Measurements from ENCODE around the gene EFCC1. TPM values are rescaled to one million over a fixed set of nuclear protein-coding genes. Genes with fewer than 3 reads are reported as not detected.
"Not testable (repeated sequence)": the region's sequence is repeated elsewhere in the genome, so short reads cannot be mapped to it uniquely, and the experiment has no call there.

Gene EFCC1
- total RNA-seq, 2 experiments from 2014 or later, result 0.14 to 0.23 TPM

- H3K4me3 Mint-ChIP-seq, result no peak overlapping the region
These were observed 69.2 kb downstream of the EFCC1 start for GRCh38 chr3:129070086-129070885.

GRCh38 chr3:129077222-129077621, 76.1 kb downstream of the EFCC1 start:
- no peak for DNase-seq
- no peaks in the 10 kb centered on the region for H3K36me3 Mint-ChIP-seq
- peaks cover 6% of the 10 kb centered on the region for H3K4me1 Mint-ChIP-seq
- H3K27ac Mint-ChIP-seq, result no peak overlapping the region
- H3K4me3 Mint-ChIP-seq, result no peak overlapping the region
- no peak for ATAC-seq (ENCODE audit: low read depth)
- H3K27me3 Mint-ChIP-seq, result no peaks in the 10 kb centered on the region
- POLR2A ChIA-PET, result no interaction called here
- no peaks in the 10 kb centered on the region for H3K9me3 Mint-ChIP-seq

More at GRCh38 chr3:129070086-129070885, 69.2 kb downstream of the EFCC1 start:
- Mint-ChIP-seq H3K4me1 (peaks cover 15% of the 10 kb centered on the region), H3K27me3 (peaks cover 3% of the 10 kb centered on the region), H3K27ac (no peak overlapping the region), H3K9me3 (no peaks in the 10 kb centered on the region), H3K36me3 (peaks cover 4% of the 10 kb centered on the region)
- DNase-seq (no peak), ATAC-seq (ENCODE audit: low read depth) (no peak)
- POLR2A ChIA-PET, result interaction anchor here (1.2 to 3.7 kb wide), 2 partner anchors 19 to 50 kb away, joined by 5 to 46 read pairs; partner anchors contain the start of gene RAB43

DNA sequence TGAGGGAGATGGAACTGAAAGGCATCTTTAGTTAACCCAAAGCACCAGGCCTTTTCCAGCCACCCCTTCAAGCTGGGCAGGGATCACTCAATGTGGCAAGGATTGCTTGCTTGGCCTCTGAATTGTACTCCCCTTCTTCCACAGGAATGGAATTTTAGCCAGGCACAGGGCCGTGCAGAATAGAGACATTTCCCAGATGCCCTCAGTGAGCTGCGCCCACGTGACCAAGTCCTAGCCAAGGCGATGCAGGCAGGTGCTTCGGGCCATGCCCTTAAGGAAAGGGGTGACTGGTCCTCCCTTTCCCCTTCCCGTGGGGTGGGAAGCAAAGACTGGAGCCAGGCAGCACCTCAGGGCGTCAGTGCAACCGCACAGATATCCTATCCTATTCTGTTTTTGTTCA, 77.4 kb downstream of the EFCC1 start:
- Mint-ChIP-seq H3K9me3 (no peaks in the 10 kb centered on the region), H3K4me3 (no peak overlapping the region), H3K27me3 (no peaks in the 10 kb centered on the region), H3K36me3 (no peaks in the 10 kb centered on the region), H3K27ac (no peak overlapping the region), H3K4me1 (peaks cover 9% of the 10 kb centered on the region)
- no peak for DNase-seq
- POLR2A ChIA-PET, result interaction anchor here (0.7 kb wide), 1 partner anchor 53 kb away, joined by 4 read pairs; no protein-coding TSS in a partner anchor
- ATAC-seq (ENCODE audit: low read depth), result no peak

DNA sequence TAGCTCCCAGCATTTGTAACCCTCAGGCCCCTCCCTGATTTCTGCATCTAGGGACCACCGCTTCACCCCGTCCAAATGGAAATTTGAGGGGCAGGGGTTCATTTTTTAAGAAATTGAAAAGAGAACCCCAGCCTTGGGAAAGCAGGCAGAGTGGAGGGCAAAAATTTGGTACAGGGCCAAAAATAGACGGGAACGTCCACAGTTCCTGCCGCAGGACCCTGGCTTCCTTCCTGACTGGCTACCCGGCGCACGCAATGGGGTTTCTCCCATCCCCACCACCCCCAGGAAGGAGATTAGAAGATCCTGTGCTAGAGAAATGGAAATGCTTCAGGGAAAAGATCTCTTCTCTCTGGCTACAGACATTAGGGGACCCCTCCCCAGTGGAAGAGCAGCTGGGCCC, 80.4 kb downstream of the EFCC1 start:
- ATAC-seq (ENCODE audit: low read depth), result no peak
- Mint-ChIP-seq H3K27ac (no peak overlapping the region), H3K4me1 (peaks cover 12% of the 10 kb centered on the region), H3K27me3 (no peaks in the 10 kb centered on the region), H3K4me3 (no peak overlapping the region), H3K36me3 (peaks cover 4% of the 10 kb centered on the region), H3K9me3 (no peaks in the 10 kb centered on the region)
- no peak for DNase-seq
- POLR2A ChIA-PET, result no interaction called here

DNA sequence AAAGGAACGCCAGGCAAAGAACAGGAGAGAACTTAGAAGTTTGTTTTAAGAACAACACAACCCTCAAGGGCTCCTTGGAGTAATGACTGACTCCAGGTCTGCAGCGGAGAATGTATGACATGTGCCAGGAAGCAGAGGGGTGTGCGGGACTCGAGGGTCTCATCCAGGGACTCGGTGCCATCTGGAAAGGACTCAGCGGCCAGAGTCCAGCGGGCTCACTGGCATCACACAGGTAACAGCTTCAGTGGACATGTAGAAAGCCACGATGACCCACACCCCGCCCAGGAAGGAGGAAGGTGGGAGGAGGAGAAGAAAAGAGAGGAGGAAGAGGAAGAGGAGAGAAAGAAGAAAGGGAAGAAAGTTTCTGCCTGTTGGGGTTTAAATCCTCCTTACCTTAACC, 80.9 kb downstream of the EFCC1 start:
- Mint-ChIP-seq H3K4me1 (peaks cover 12% of the 10 kb centered on the region), H3K27ac (no peak overlapping the region), H3K9me3 (no peaks in the 10 kb centered on the region), H3K4me3 (no peak overlapping the region), H3K27me3 (no peaks in the 10 kb centered on the region), H3K36me3 (peaks cover 4% of the 10 kb centered on the region)
- DNase-seq (no peak), ATAC-seq (ENCODE audit: low read depth) (no peak)
- POLR2A ChIA-PET, result no interaction called here

DNA sequence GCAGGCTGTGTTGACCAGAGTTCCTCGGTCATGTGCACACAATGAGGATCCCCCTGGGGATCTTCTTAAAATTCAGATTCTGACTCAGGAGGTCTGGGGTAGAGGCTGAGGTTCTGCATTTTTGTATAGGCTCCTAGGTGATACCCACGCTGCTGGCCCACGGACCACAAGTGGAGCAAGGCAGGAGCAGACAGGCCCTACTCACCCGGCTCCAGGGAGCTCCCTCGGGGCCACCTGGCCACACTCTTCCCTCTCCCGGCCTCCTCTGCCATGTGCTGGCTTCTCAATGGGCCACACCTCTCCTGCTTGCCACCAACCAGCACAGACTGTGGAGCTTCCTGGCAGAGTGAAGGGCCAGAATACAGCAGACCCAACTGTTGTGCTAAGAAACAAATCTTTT, 83.4 kb downstream of the EFCC1 start:
- H3K27ac Mint-ChIP-seq, result no peak overlapping the region

GRCh38 chr3:129085165-129085715, 84.1 kb downstream of the EFCC1 start:
- Mint-ChIP-seq H3K4me3 (no peak overlapping the region), H3K27me3 (no peaks in the 10 kb centered on the region), H3K36me3 (peaks cover 4% of the 10 kb centered on the region), H3K9me3 (no peaks in the 10 kb centered on the region), H3K4me1 (peaks cover 12% of the 10 kb centered on the region), H3K27ac (peak overlapping the region; percentile 56)
- POLR2A ChIA-PET, result interaction anchor here (0.5 to 1.3 kb wide), 2 partner anchors 35 to 214 kb away, joined by 4 to 6 read pairs; no protein-coding TSS in a partner anchor
- ATAC-seq (ENCODE audit: low read depth) (no peak), DNase-seq (no peak)

More for the DNA sequence above, 83.4 kb downstream of the EFCC1 start:
- DNase-seq, result no peak
- Mint-ChIP-seq H3K9me3 (no peaks in the 10 kb centered on the region), H3K4me3 (no peak overlapping the region), H3K36me3 (peaks cover 4% of the 10 kb centered on the region), H3K4me1 (peaks cover 12% of the 10 kb centered on the region), H3K27me3 (no peaks in the 10 kb centered on the region)
- no peak for ATAC-seq (ENCODE audit: low read depth)
- POLR2A ChIA-PET, result interaction anchor here (1.3 kb wide), 1 partner anchor 36 kb away, joined by 6 read pairs; no protein-coding TSS in a partner anchor

DNA sequence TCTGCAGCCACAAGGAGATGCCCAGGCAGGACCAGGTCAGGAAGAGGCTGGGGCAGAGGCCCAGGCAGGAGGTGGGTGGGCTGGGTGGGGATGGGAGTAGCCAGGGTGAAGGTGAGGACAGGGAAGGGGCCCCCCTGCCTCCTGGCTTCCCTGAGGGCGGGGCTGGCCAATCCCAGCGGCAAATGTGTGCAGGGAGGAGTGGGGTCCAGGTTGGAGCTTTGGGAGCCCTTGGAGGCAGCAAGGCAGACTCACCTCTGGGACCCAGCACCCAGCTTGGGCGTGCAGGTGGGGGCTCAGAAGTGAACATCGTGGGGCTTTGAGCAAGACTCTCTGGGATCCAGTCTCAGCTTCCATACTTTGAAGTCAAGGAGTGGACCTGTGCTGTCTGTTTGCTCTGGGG, 84.7 kb downstream of the EFCC1 start:
- no peak overlapping the region for H3K4me3 Mint-ChIP-seq
- DNase-seq (no peak), ATAC-seq (ENCODE audit: low read depth) (no peak)
- POLR2A ChIA-PET, result no interaction called here
- H3K27me3 Mint-ChIP-seq, result no peaks in the 10 kb centered on the region
- H3K36me3 Mint-ChIP-seq, result peaks cover 4% of the 10 kb centered on the region
- peaks cover 12% of the 10 kb centered on the region for H3K4me1 Mint-ChIP-seq
- H3K9me3 Mint-ChIP-seq, result no peaks in the 10 kb centered on the region
- peak overlapping the region; percentile 56 for H3K27ac Mint-ChIP-seq

DNA sequence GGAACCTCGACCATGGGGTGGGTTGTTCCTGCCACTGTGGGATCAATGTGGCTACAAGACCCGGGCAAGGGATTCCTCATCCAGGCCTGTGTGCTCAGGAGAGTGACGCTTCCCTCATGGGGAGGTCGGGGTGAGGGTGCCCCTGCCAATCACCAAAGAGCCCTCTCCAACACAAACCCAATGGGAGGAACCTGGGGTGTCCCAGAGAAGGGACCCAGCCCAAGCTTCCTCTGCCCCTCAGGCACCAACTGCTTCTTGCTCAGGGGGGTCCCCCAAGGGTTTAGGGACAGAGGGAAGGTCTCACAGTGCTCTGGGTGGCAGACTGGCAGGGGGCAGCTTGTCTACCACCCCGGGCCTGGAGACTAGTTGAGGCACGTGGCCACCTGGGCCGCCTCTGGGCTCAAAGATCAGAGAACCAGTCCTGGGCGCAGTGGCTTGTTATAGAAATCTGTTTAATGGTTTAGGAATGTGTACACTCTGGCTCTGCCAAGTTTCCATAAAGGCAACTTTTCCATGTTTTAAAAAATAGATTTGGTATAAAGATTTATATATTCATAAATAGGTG, 86.1 kb downstream of the EFCC1 start:
- POLR2A ChIA-PET, result interaction anchor here (0.7 kb wide), 1 partner anchor 35 kb away, joined by 4 read pairs; the partner anchor contains the start of gene RAB43
- H3K27ac Mint-ChIP-seq, result no peak overlapping the region
- DNase-seq (no peak), ATAC-seq (ENCODE audit: low read depth) (no peak)
- peaks cover 6% of the 10 kb centered on the region for H3K36me3 Mint-ChIP-seq
- H3K4me1 Mint-ChIP-seq, result peaks cover 6% of the 10 kb centered on the region
- H3K27me3 Mint-ChIP-seq, result no peaks in the 10 kb centered on the region
- no peaks in the 10 kb centered on the region for H3K9me3 Mint-ChIP-seq
- no peak overlapping the region for H3K4me3 Mint-ChIP-seq

- H3K4me1 Mint-ChIP-seq, H3K9me3 Mint-ChIP-seq, H3K27me3 Mint-ChIP-seq, H3K4me3 Mint-ChIP-seq, POLR2A ChIA-PET, DNase-seq, H3K27ac Mint-ChIP-seq, H3K36me3 Mint-ChIP-seq: not testable (repeated sequence)
- peak; percentile 47 for ATAC-seq (ENCODE audit: low read depth)
These were observed 86.8 kb downstream of the EFCC1 start for GRCh38 chr3:129087904-129088303.

DNA sequence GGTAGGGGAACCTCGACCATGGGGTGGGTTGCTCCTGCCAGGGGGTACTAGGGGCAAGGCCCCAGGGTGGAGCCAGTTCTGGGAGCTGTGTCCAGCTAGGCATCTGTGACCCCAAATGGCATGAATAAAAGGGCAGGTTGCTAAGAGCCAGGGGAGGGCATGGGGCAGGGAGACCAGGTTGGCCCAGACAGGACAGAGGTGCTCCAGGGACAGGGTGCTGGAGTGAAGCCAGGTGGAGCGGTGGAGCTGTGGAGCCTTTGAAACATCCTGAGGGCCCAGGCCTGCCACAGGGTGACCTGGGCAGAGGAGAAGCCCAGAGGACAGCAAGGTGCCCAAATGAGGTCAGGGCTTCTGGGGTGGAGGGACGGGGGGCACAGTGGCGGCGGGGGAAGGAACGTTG, 87.2 kb downstream of the EFCC1 start:
- H3K36me3 Mint-ChIP-seq; H3K4me1 Mint-ChIP-seq; H3K27me3 Mint-ChIP-seq; ATAC-seq (ENCODE audit: low read depth); H3K27ac Mint-ChIP-seq; H3K4me3 Mint-ChIP-seq; H3K9me3 Mint-ChIP-seq; POLR2A ChIA-PET; DNase-seq: not testable (repeated sequence)
